ENCODE results near the gene TRIP6. TPM values are rescaled to one million over a fixed set of nuclear protein-coding genes. Genes with fewer than 3 reads are reported as not detected.

TRIP6 gene
- total and polyA plus RNA-seq, 2 donors (not counting 3 experiments of a cell fraction or from before 2014, with no cell fraction given) = 90.3 TPM

DNA sequence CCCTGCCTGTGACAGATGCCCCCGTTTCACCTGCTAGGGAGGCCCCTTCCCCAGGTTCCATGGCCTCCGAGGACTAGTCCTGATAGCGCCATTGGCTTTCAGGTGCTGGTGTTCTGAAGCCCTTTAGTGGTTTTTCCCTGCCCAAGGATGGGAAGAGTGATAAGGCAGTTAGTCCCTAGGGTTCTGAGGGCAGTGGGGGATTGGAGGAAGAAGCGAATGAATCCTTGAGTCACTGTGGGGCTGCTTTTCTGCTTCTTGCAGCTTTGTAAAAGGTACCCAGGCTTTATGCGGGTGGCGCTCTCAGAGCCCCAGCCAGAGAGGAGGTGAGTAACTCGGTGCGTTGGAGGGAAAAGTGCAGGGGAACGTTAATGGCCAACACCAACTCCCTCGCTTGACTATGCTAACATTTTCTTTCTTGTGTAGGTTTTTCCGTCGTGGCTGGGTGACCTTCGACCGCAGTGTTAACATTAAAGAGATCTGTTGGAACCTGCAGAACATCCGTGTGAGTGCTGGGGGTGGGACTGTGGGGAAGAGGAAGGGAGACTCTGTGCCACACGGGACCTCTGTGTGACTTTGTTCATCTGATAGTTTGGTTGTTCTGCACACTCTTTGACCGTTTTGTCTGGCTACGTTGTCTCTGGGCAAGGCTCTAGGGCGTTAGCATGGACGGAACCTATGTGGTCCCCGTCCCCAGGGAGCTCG lies 18.4 kb downstream of the TRIP6 start:
- H3K4me1 ChIP-seq (ENCODE audit: control insufficient read depth, extremely low read depth, insufficient read depth, low read length) = peaks cover 30% of the 10 kb centered on the region
- TF ChIP-seq MYC (IDR thresholded peaks at IDR 0.05; ENCODE audit: low read depth, low read length) (no peak), JUN (IDR thresholded peaks at IDR 0.05; ENCODE audit: borderline replicate concordance, insufficient read depth, insufficient read length, low read depth) (no peak)
- DNase-seq (ENCODE audit: low read depth, low spot score) = no peak
- no peak overlapping the region for H3K4me2 ChIP-seq (ENCODE audit: insufficient read depth, low read length)
- H2AFZ ChIP-seq (ENCODE audit: low read depth, low read length) = no peak overlapping the region
- no peak overlapping the region for H3K4me3 ChIP-seq (replicated peaks in 1 of 3; ENCODE audit: insufficient read depth in 1 of 3, low read depth in 1 of 3, low read length in 3 of 3)
- BruUV-seq (replicated peaks) = no TSS peak
- H3K9ac ChIP-seq (replicated peaks; ENCODE audit: extremely low read depth, insufficient read depth, low read length) = no peak overlapping the region
- H4K20me1 ChIP-seq (replicated peaks; ENCODE audit: control insufficient read depth, extremely low read depth, insufficient read depth, low read length) = no peaks in the 10 kb centered on the region
- H3K27me3 ChIP-seq (ENCODE audit: control insufficient read depth in 2 of 2, insufficient read depth in 2 of 2, low read length in 2 of 2) = no peaks in the 10 kb centered on the region
- CTCF ChIA-PET = interaction anchor here (1.5 kb wide), 1 partner anchor 33 kb away, joined by 4 read pairs; the partner anchor contains the start of gene SLC12A9
- FAIRE-seq = no peak
- no peaks in the 10 kb centered on the region for H3K9me1 ChIP-seq (replicated peaks; ENCODE audit: control insufficient read depth, extremely low read depth, insufficient read depth, low read length)
- peaks cover 29% of the 10 kb centered on the region for H3K79me2 ChIP-seq (ENCODE audit: control insufficient read depth, insufficient read depth, low read length)
- intact Hi-C loops (cut with micrococcal nuclease) (no loop called here), dilution Hi-C loops (cut with MboI; ENCODE audit: extremely low pct_ligation_motif_present, low sequenced_read_pairs) (no loop called here)
- peaks cover 22 to 64% of the 10 kb centered on the region in 2 experiments for H3K36me3 ChIP-seq (ENCODE audit: control insufficient read depth in 2 of 2, extremely low read depth in 1 of 2, insufficient read depth in 2 of 2, low read length in 2 of 2)
- H3K27ac ChIP-seq (ENCODE audit: insufficient read depth, low read depth, low read length) = no peak overlapping the region
- no peaks in the 10 kb centered on the region for H3K9me3 ChIP-seq (replicated peaks; ENCODE audit: control insufficient read depth, insufficient read depth, low read length)
- POLR2A ChIA-PET = no interaction called here

DNA sequence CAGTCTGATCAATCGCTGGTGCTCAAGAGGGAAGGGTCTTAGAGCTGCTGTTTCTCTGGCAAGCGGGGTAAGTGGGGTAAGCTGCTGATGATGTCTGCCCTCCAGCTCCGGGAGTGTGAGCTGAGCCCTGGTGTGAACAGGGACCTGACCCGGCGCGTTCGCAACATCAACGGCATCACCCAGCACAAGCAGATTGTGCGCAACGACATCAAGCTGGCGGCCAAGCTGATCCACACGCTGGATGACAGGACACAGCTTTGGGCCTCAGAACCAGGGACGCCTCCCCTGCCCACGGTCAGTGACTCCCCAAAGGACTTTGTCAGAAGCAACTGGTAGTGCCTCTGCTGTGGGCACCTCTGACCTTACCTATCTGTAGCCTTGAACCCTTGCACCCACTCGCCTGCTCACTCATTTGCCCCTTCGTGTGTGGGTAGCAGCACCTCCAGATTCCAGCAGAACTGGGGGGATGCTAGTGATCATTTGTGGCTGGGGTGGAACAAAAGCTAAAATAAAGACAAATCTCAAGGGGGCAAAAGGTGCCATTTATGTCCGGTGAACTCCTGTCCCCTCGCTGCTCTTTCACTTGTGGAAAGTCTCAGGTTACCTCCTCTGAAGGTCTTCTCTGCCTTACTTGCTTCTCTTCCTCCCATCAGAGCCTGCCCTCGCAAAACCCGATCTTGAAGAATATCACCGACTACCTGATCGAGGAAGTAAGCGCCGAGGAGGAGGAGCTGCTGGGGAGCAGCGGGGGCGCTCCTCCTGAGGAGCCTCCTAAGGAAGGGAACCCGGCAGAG lies 19.2 kb downstream of the TRIP6 start:
- DNase-seq (ENCODE audit: low read depth, low spot score) (no peak), FAIRE-seq (no peak)
- Histone ChIP-seq H3K9me3 (replicated peaks; ENCODE audit: control insufficient read depth, insufficient read depth, low read length) (no peaks in the 10 kb centered on the region), H3K27ac (ENCODE audit: insufficient read depth, low read depth, low read length) (no peak overlapping the region), H3K9me1 (replicated peaks; ENCODE audit: control insufficient read depth, extremely low read depth, insufficient read depth, low read length) (no peaks in the 10 kb centered on the region), H3K27me3 (ENCODE audit: control insufficient read depth in 2 of 2, insufficient read depth in 2 of 2, low read length in 2 of 2) (no peaks in the 10 kb centered on the region), H3K36me3 (ENCODE audit: control insufficient read depth in 2 of 2, extremely low read depth in 1 of 2, insufficient read depth in 2 of 2, low read length in 2 of 2) (peaks cover 20 to 60% of the 10 kb centered on the region in 2 experiments), H3K4me1 (ENCODE audit: control insufficient read depth, extremely low read depth, insufficient read depth, low read length) (peaks cover 37% of the 10 kb centered on the region), H3K9ac (replicated peaks; ENCODE audit: extremely low read depth, insufficient read depth, low read length) (no peak overlapping the region), H4K20me1 (replicated peaks; ENCODE audit: control insufficient read depth, extremely low read depth, insufficient read depth, low read length) (no peaks in the 10 kb centered on the region), H3K4me3 (replicated peaks in 1 of 3; ENCODE audit: insufficient read depth in 1 of 3, low read depth in 1 of 3, low read length in 3 of 3) (no peak overlapping the region), H3K4me2 (ENCODE audit: insufficient read depth, low read length) (no peak overlapping the region), H2AFZ (ENCODE audit: low read depth, low read length) (no peak overlapping the region), H3K79me2 (ENCODE audit: control insufficient read depth, insufficient read depth, low read length) (peaks cover 23% of the 10 kb centered on the region)
- dilution Hi-C loops (cut with MboI; ENCODE audit: extremely low pct_ligation_motif_present, low sequenced_read_pairs) = no loop called here
- ChIA-PET POLR2A (interaction anchor here (4.2 kb wide), 1 partner anchor 11 kb away, joined by 27 read pairs; the partner anchor contains the start of gene SRRT), CTCF (interaction anchor here (1.2 to 1.3 kb wide), 2 partner anchors 172 to 181 kb away, joined by 3 to 5 read pairs; partner anchors contain the start of gene POP7)
- TF ChIP-seq FOS (IDR thresholded peaks at IDR 0.05; ENCODE audit: borderline replicate concordance, insufficient read depth, low read length) (no peak), POLR2AphosphoS5 (IDR thresholded peaks at IDR 0.05; ENCODE audit: insufficient read depth, low read depth, low read length) (no peak), POLR2A (IDR thresholded peaks at IDR 0.05; ENCODE audit: low read depth, low read length) (no peak), EZH2 (IDR thresholded peaks at IDR 0.05; ENCODE audit: borderline replicate concordance, low read depth, low read length, severe bottlenecking) (no peak), GATA2 (IDR thresholded peaks at IDR 0.05; ENCODE audit: insufficient read depth, insufficient read length, low read depth, low read length) (no peak), MYC (IDR thresholded peaks at IDR 0.05; ENCODE audit: low read depth, low read length) (no peak)
- TF ChIP-seq, protein P1, sequence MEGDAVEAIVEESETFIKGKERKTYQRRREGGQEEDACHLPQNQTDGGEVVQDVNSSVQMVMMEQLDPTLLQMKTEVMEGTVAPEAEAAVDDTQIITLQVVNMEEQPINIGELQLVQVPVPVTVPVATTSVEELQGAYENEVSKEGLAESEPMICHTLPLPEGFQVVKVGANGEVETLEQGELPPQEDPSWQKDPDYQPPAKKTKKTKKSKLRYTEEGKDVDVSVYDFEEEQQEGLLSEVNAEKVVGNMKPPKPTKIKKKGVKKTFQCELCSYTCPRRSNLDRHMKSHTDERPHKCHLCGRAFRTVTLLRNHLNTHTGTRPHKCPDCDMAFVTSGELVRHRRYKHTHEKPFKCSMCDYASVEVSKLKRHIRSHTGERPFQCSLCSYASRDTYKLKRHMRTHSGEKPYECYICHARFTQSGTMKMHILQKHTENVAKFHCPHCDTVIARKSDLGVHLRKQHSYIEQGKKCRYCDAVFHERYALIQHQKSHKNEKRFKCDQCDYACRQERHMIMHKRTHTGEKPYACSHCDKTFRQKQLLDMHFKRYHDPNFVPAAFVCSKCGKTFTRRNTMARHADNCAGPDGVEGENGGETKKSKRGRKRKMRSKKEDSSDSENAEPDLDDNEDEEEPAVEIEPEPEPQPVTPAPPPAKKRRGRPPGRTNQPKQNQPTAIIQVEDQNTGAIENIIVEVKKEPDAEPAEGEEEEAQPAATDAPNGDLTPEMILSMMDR (IDR thresholded peaks at IDR 0.05; ENCODE audit: extremely low read depth in 1 of 2, insufficient read depth in 1 of 2, low read depth in 1 of 2, low read length in 2 of 2) = no peak
- no TSS peak for BruUV-seq (replicated peaks)
- intact Hi-C loops (cut with micrococcal nuclease) = no loop called here
